Muscle layer of duodenum (tissue), 2 donors: Measurements from ENCODE around the gene SMIM5.

ENCODE experiments used
- H3K27ac ChIP-seq: one replicate; pipeline ENCODE4 v1.7.0; 2013; ENCODE audit warnings: mild to moderate bottlenecking, low read length
- H3K27me3 ChIP-seq: one replicate; pipeline ENCODE4 v1.7.0; 2013; ENCODE audit warnings: low read depth, mild to moderate bottlenecking, control low read depth, low read length
- H3K36me3 ChIP-seq, 2 donors: one replicate each; pipeline ENCODE4 v1.7.0; 2013; ENCODE audit warnings: low read length in 2 of 2, control low read depth in 1 of 2, mild to moderate bottlenecking in 1 of 2; ENCODE audit not compliant: insufficient read depth in 2 of 2, control insufficient read depth in 1 of 2
- H3K4me1 ChIP-seq, 2 donors: one replicate each; pipeline ENCODE4 v1.7.0; 2013; ENCODE audit warnings: low read length in 2 of 2, mild to moderate bottlenecking in 2 of 2, control low read depth in 1 of 2, moderate library complexity in 1 of 2; ENCODE audit not compliant: insufficient read depth in 2 of 2, control insufficient read depth in 1 of 2
- H3K4me3 ChIP-seq, 2 donors: one replicate each; pipeline ENCODE4 v1.7.0; 2013; ENCODE audit warnings: low read length in 2 of 2, low read depth in 1 of 2, mild to moderate bottlenecking in 1 of 2
- H3K9me3 ChIP-seq, 2 donors: one replicate each; pipeline ENCODE4 v1.7.0; 2013; ENCODE audit warnings: low read length in 2 of 2, control low read depth in 1 of 2, mild to moderate bottlenecking in 1 of 2; ENCODE audit not compliant: control insufficient read depth in 1 of 2
- donor health status: healthy.

The SMIM5 gene

DNA sequence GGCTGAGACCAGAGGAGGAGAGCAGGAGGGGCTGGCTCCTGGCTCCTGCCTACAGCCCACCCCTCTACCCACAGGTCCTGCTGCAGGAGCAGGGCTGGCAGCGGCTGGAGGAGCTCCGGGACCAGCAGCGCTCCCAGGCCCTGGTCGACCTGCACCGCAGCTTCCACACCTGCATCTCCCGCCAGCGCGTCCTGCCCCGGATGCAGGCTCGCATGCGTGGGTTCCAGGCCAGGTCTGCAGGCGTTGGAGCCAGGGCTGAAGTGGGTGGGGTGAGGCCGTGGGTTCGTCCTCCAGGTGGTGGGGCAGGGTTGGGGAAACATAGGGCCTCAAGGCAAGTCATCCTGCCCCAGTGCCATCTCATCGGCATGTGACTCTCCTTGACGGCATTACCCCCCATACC, 27.4 kb upstream of the SMIM5 start:
- no peaks in the 10 kb centered on the region for H3K4me1 ChIP-seq
- peaks cover 0 to 4% of the 10 kb centered on the region in 2 donors for H3K36me3 ChIP-seq
- no peak overlapping the region for H3K27ac ChIP-seq
- H3K9me3 ChIP-seq = no peaks in the 10 kb centered on the region
- no peak overlapping the region for H3K4me3 ChIP-seq
- no peaks in the 10 kb centered on the region for H3K27me3 ChIP-seq

DNA sequence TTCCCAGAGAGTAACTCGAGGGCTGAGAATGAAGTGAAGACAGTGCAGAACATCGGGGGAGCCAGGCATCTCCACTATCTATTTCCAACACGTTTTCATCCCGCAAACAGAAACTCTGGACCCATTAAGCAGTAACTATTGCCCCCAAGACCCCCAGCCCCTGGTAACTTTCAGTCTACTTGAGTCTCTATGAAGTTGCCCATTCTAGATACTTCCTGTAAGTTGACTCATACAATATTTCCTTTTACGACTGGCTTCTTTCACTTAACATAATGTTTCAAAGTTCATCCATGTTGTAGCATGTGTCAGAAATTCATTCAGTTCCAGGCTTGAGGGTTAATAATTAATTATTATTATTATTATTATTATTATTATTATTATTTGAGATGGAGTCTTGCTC, 26.1 kb upstream of the SMIM5 start:
- Histone ChIP-seq H3K27me3 (no peaks in the 10 kb centered on the region), H3K9me3 (no peaks in the 10 kb centered on the region), H3K4me1 (no peaks in the 10 kb centered on the region), H3K4me3 (no peak overlapping the region), H3K36me3 (peaks cover 0 to 17% of the 10 kb centered on the region in 2 donors), H3K27ac (no peak overlapping the region)

DNA sequence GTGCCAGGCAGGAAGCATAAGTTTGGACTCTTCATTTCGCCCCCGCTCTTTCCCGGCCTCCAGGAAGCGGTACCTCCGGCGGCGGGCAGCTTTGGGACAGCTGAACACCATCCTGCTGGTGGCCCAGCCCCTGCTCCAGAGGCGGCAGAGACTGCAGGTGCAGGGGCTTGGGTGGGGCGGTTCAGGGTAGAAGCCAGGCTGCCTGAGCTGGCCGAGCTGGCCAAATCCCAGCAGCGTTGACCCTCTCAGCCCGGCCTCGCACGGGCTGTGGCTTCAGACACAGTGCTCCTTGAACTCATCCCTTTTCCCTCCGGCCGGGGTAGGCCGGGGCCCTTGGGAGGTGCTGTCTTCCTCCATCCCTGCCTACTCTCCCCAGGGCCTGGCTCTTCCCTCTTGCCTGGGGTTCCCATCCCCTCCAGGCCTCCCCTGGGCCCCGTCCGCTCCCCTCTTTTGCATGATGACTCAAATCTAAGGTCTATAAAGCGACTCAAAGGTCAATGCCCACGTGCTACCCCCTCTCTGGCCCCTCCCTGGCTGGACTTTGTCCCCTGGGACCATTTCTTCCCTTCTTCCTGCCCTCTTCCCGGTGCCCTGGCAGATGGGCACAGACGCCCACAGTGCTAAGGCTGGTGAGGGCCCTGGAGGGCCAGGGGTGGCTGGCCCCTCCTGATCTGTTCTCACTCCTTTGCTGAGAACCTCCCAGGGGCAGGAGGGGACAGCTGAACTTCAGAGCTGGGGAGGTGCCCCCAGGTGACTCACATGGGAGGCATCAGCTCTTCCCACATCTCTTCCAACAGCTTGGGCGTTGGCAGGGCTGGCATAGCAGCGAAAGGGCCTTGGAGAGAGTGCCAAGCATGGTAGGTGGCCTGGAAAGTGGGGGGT, 22.9 kb upstream of the SMIM5 start:
- Histone ChIP-seq H3K36me3 (peaks cover 0 to 38% of the 10 kb centered on the region in 2 donors), H3K4me3 (peak overlapping the region in 1 of 2 donors; percentile 7), H3K27ac (peak overlapping the region; percentile 72)

DNA sequence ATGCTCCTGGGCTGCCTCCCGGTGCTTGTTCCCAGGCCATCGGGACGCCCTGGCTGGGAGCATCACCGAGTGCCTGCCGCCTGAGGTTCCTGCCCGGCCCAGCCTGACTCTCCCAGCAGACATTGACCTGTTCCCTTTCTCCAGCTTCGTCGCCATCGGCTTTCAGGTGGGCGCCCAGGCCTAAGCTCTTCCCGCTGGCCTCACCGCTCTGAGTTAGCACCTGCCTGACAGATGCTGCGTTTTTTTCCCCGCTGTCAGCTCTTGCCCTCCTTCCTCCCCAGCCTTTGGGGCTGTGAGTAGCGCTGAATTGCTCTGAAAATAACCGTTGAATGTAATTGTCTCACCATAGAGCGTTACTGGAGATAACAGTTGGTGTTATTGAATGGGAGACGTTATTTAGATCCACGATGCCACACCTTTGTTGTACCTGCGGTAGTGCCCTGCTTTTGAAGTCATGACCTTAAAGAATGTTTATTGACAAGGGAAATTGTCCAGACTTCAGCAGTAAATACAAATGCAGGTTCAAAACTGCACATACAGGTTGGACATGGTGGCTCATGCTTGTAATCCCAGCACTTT, 21.3 kb upstream of the SMIM5 start:
- peak overlapping the region in 1 of 2 donors; percentile 30 for H3K4me3 ChIP-seq
- H3K27me3 ChIP-seq = no peaks in the 10 kb centered on the region
- H3K9me3 ChIP-seq = no peaks in the 10 kb centered on the region
- H3K27ac ChIP-seq = peak overlapping the region; percentile 72
- peaks cover 0 to 54% of the 10 kb centered on the region in 2 donors for H3K36me3 ChIP-seq
- H3K4me1 ChIP-seq = no peaks in the 10 kb centered on the region

More for the DNA sequence above, 22.9 kb upstream of the SMIM5 start:
- Histone ChIP-seq H3K9me3 (no peaks in the 10 kb centered on the region), H3K27me3 (no peaks in the 10 kb centered on the region), H3K4me1 (no peaks in the 10 kb centered on the region)

DNA sequence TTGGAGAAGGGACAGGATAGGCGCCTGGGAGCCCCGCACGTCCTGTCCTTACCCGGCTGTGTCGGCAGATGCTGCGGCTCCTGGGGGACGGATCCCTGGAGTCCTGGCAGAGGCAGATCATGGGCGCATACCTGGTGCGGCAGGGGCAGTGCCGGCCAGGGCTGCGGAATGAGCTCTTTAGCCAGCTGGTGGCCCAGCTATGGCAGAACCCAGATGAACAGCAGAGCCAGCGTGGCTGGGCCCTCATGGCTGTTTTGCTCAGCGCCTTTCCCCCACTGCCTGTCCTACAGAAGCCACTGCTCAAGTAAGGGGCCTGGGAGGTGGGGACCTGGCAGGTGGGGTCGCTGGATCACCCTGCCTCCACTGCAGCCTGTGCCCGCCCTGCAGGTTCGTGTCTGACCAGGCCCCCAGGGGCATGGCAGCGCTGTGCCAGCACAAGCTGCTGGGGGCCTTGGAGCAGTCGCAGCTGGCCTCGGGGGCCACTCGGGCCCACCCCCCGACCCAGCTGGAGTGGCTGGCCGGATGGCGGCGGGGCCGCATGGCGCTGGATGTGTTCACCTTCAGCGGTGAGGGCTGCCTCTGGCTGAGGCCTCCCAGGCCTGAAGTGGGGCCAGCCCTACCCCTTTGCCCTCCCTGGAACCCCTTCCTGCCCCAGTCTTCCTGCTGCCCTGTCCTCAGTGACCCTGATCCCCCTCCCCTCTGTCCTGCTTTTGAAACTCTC, 20.2 kb upstream of the SMIM5 start:
- Histone ChIP-seq H3K9me3 (no peaks in the 10 kb centered on the region), H3K36me3 (peaks cover 0 to 66% of the 10 kb centered on the region in 2 donors), H3K27me3 (no peaks in the 10 kb centered on the region), H3K4me1 (no peaks in the 10 kb centered on the region), H3K27ac (no peak overlapping the region), H3K4me3 (no peak overlapping the region)

DNA sequence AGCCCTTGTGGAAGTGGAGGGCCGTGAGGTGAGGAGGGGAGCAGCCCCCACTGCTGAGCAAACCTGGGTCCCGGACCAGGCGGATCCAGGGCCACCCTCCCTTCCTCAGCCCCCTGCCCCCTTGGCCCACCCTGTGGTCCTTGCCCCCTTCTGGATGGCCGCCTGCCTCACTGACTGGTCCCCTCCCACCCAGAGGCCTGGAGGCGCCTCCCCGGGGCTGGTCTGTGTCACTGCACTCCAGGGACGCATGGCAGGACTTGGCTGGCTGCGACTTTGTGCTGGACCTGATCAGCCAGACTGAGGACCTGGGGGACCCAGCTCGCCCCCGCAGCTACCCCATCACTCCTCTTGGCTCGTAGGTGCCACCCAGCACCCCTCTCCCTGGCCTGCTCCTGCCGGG, 19.2 kb upstream of the SMIM5 start:
- Histone ChIP-seq H3K27ac (no peak overlapping the region), H3K27me3 (no peaks in the 10 kb centered on the region), H3K4me3 (no peak overlapping the region), H3K36me3 (peaks cover under 1 to 75% of the 10 kb centered on the region in 2 donors), H3K9me3 (no peaks in the 10 kb centered on the region), H3K4me1 (no peaks in the 10 kb centered on the region)

DNA sequence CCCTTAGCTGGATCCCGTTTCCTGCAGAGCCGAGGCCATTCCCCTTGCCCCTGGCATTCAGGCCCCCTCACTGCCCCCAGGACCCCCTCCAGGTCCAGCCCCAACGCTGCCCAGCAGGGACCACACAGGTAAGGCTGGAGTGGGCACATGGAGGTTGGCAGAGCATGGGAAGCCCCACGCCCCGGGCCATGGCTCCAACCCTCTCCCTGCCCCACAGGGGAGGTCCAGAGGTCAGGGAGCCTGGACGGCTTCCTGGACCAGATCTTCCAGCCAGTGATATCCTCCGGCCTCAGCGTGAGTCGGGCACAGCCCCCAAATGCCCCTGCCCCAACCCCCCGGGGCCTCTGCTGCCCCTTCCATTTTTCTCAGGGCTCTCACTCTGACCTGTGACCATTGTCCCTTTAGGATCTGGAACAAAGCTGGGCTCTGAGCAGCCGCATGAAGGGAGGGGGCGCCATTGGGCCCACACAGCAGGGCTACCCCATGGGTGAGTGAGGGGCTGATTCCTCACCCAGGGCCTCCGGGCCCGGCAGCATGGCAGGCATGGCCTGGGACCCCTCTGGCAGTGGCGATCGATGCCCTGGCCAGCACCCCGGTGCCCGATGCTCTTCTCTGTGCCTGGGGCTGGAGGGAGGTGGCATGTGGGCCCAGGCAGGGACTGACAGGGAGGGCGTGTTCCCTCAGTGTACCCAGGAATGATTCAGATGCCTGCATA, 18.5 kb upstream of the SMIM5 start:
- H3K4me3 ChIP-seq = no peak overlapping the region
- no peak overlapping the region for H3K27ac ChIP-seq
- H3K27me3 ChIP-seq = no peaks in the 10 kb centered on the region
- no peaks in the 10 kb centered on the region for H3K4me1 ChIP-seq
- peaks cover 3 to 82% of the 10 kb centered on the region in 2 donors for H3K36me3 ChIP-seq
- H3K9me3 ChIP-seq = no peaks in the 10 kb centered on the region

DNA sequence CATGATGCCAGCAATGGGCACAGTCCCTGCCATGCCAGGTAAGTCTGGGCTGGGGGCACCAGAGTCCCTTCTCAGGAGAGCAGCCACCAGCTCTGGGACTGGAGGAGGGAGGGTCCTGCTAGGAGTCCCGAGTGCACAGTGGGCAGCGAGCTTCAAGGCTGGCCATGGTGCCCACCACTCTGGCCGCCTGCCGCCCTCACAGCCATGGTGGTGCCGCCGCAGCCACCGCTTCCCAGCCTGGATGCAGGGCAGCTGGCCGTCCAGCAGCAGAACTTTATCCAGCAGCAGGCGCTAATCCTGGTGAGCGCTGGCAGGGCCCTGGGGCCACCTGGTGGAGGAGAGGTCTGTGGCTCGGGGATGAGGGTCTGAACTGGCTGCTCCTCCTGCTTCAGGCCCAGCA, 17.9 kb upstream of the SMIM5 start:
- H3K27ac ChIP-seq = no peak overlapping the region
- no peaks in the 10 kb centered on the region for H3K4me1 ChIP-seq
- H3K9me3 ChIP-seq = no peaks in the 10 kb centered on the region
- H3K4me3 ChIP-seq = no peak overlapping the region
- no peaks in the 10 kb centered on the region for H3K27me3 ChIP-seq
- peaks cover 3 to 86% of the 10 kb centered on the region in 2 donors for H3K36me3 ChIP-seq

DNA sequence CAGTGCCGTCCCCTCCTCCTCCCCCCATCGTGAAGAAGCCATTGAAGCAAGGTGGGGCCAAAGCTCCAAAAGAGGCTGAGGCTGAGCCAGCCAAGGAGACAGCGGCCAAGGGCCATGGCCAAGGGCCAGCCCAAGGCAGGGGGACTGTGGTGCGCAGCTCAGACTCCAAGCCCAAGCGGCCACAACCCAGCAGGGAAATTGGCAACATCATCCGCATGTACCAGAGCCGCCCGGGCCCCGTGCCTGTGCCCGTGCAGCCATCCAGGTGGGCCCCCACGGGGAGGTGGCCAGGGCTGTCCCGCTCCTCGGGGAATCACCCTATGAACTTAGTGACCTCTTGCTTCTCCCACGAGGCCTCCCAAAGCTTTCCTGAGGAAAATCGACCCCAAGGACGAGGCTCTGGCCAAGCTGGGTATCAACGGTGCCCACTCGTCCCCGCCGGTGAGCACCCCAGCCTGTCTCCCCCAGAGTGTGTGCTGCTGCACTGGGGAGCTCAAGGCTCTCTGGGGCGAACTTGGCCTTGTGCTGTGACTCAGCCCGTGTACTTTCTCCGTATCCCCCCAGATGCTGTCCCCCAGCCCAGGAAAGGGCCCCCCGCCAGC, 16.6 kb upstream of the SMIM5 start:
- H3K27ac ChIP-seq = no peak overlapping the region

DNA sequence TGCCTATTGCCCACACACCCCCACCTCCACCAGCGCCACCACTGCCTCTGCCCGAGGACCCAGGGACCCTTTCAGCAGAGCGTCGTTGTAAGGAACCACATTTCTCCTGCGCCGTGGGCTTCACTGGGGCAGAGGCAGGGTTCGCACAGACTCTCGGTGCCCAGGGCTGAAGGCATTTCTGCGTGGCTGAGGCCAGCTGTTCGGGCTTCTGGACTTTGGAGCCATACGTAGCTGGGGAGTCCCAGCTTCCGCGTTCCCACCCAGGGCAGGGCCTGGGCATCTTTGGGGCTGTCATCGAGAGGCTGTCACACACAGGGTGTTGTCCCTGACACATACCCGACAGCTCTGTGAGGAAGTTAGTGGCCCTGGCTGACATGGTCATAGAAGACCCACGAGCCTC, 16.0 kb upstream of the SMIM5 start:
- no peaks in the 10 kb centered on the region for H3K27me3 ChIP-seq
- no peak overlapping the region for H3K4me3 ChIP-seq
- H3K9me3 ChIP-seq = no peaks in the 10 kb centered on the region
- H3K4me1 ChIP-seq = no peaks in the 10 kb centered on the region
- peaks cover 3 to 91% of the 10 kb centered on the region in 2 donors for H3K36me3 ChIP-seq
- no peak overlapping the region for H3K27ac ChIP-seq

More for the DNA sequence above, 16.6 kb upstream of the SMIM5 start:
- no peaks in the 10 kb centered on the region for H3K27me3 ChIP-seq
- H3K4me1 ChIP-seq = no peaks in the 10 kb centered on the region
- peaks cover 3 to 91% of the 10 kb centered on the region in 2 donors for H3K36me3 ChIP-seq
- H3K9me3 ChIP-seq = no peaks in the 10 kb centered on the region
- no peak overlapping the region for H3K4me3 ChIP-seq
